Loucy (cell line): ENCODE results near the gene SYNE2.

Experiments
- H2AFZ ChIP-seq: fragments of 200-600 bp; sonication (generic); 2 replicates; pipeline ENCODE4 v1.6.0; 2016; ENCODE audit warnings: antibody characterized with exemption, mild to moderate bottlenecking, low read length, moderate library complexity
- H3F3A ChIP-seq: fragments of 200-600 bp; 2 replicates; pipeline ENCODE4 v1.6.0; 2016; ENCODE audit warnings: antibody characterized with exemption, low read depth, mild to moderate bottlenecking
- H3K27me3 ChIP-seq: fragments of 200-600 bp; sonication (generic); 2 replicates; pipeline ENCODE4 v1.6.1; 2014; ENCODE audit warnings: low read length, mild to moderate bottlenecking; ENCODE audit not compliant: insufficient read depth, poor library complexity, severe bottlenecking
- H3K36me3 ChIP-seq: fragments of 200-600 bp; sonication (generic); 2 replicates; pipeline ENCODE4 v1.6.1; 2016; ENCODE audit warnings: low read length; ENCODE audit not compliant: insufficient read depth
- H3K4me1 ChIP-seq: fragments of 200-600 bp; sonication (generic); 2 replicates; pipeline ENCODE4 v1.5.1; 2014; ENCODE audit warnings: low read length, mild to moderate bottlenecking; ENCODE audit not compliant: insufficient read depth, poor library complexity, severe bottlenecking
- H3K4me2 ChIP-seq: fragments of 200-600 bp; sonication (generic); 2 replicates; pipeline ENCODE4 v1.6.0; 2014; ENCODE audit warnings: antibody characterized with exemption, low read length, low read depth, mild to moderate bottlenecking; ENCODE audit not compliant: poor library complexity, severe bottlenecking
- H3K4me3 ChIP-seq: fragments of 200-600 bp; sonication (generic); 2 replicates; pipeline ENCODE4 v1.5.1; 2014; ENCODE audit warnings: low read length, mild to moderate bottlenecking, mixed read lengths; ENCODE audit not compliant: poor library complexity, severe bottlenecking
- H3K79me2 ChIP-seq: fragments of 200-600 bp; sonication (generic); 2 replicates; pipeline ENCODE4 v1.6.1; 2014; ENCODE audit warnings: low read length; ENCODE audit not compliant: insufficient read depth
- H3K9ac ChIP-seq: fragments of 200-600 bp; sonication (generic); 2 replicates; pipeline ENCODE4 v1.6.0; 2014; ENCODE audit warnings: mild to moderate bottlenecking, low read depth, low read length, moderate library complexity; ENCODE audit not compliant: poor library complexity, severe bottlenecking
- H3K9me2 ChIP-seq: fragments of 200-600 bp; sonication (generic); replicated peaks from 2 replicates; pipeline ENCODE4 v1.6.1; 2016; ENCODE audit warnings: low read depth, low read length, mixed read lengths
- H3K9me3 ChIP-seq: fragments of 200-600 bp; sonication (generic); 2 replicates; pipeline ENCODE4 v1.6.1; 2014; ENCODE audit warnings: mild to moderate bottlenecking, antibody characterized with exemption, low read length, low read depth; ENCODE audit not compliant: insufficient read depth
- H4K20me1 ChIP-seq: fragments of 200-600 bp; sonication (generic); 2 replicates; pipeline ENCODE4 v1.6.0; 2014; ENCODE audit warnings: antibody characterized with exemption, low read length, mild to moderate bottlenecking; ENCODE audit not compliant: insufficient read depth, poor library complexity, severe bottlenecking
- EZH2phosphoT487 ChIP-seq: fragments of 200-600 bp; IDR thresholded peaks from 2 replicates; pipeline ENCODE4 v1.6.1; 2018; ENCODE audit warnings: antibody characterized with exemption, mild to moderate bottlenecking, moderate library complexity, borderline replicate concordance
- TF ChIP-seq, protein P1 (sequence below): fragments of 200-600 bp; sonication (generic); conservative IDR thresholded peaks from 2 replicates; pipeline ENCODE4 v1.5.1; 2014; ENCODE audit warnings: mild to moderate bottlenecking, antibody characterized with exemption, low read length

Gene SYNE2

DNA sequence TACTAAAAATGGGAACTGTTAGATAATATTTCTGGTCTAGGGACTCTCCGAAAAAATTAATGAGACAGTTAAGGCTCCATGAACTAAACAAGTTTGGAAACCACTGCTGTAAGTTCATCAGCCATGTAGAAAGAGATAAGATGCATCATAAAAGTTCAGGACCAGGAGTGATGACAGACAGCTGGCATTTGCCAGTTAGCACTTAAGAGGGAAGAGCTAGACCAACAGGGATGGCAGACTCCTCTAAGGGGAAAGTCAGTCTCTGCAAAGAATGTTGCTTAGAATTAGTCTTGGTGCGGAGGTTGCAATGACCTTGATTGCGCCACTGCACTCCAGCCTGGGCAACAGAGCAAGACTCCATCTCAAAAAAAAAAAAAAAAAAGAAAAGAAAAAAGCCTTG lies 129.4 kb downstream of the SYNE2 start:
- Histone ChIP-seq H3K9me2 (no peaks in the 10 kb centered on the region), H3K27me3 (no peaks in the 10 kb centered on the region), H3K4me2 (no peak overlapping the region), H2AFZ (no peak overlapping the region), H3K9ac (no peak overlapping the region), H3K4me1 (no peaks in the 10 kb centered on the region), H4K20me1 (no peaks in the 10 kb centered on the region), H3K36me3 (peaks cover 13% of the 10 kb centered on the region; the same call in 1 of the 2 replicates), H3K4me3 (no peak overlapping the region), H3F3A (no peaks in the 10 kb centered on the region), H3K79me2 (no peaks in the 10 kb centered on the region), H3K9me3 (no peaks in the 10 kb centered on the region)
- TF ChIP-seq, protein P1, sequence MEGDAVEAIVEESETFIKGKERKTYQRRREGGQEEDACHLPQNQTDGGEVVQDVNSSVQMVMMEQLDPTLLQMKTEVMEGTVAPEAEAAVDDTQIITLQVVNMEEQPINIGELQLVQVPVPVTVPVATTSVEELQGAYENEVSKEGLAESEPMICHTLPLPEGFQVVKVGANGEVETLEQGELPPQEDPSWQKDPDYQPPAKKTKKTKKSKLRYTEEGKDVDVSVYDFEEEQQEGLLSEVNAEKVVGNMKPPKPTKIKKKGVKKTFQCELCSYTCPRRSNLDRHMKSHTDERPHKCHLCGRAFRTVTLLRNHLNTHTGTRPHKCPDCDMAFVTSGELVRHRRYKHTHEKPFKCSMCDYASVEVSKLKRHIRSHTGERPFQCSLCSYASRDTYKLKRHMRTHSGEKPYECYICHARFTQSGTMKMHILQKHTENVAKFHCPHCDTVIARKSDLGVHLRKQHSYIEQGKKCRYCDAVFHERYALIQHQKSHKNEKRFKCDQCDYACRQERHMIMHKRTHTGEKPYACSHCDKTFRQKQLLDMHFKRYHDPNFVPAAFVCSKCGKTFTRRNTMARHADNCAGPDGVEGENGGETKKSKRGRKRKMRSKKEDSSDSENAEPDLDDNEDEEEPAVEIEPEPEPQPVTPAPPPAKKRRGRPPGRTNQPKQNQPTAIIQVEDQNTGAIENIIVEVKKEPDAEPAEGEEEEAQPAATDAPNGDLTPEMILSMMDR = no peak
- no peak for TF ChIP-seq EZH2phosphoT487

DNA sequence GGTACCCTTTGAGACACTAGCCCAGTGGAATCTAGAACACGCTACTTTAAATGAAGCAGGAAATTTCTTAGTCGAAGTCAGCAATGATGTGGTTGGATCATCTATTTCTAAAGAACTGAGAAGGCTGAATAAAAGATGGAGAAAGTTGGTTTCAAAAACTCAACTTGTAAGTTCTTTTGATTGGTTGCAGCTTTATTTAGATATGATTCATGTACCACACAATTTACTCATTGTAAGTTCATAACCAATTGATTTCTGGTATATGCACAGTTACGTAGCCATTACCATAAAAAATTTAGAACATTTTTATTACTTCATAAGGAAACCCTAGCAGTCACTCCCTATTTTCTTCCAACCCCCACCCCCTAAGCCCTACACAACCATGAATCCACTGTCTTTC lies 129.8 kb downstream of the SYNE2 start:
- Histone ChIP-seq H3K9me3 (no peaks in the 10 kb centered on the region), H3K4me3 (no peak overlapping the region), H3K36me3 (peaks cover 11% of the 10 kb centered on the region; the same call in 1 of the 2 replicates), H3K27me3 (no peaks in the 10 kb centered on the region), H2AFZ (no peak overlapping the region), H3K9me2 (no peaks in the 10 kb centered on the region), H3K9ac (no peak overlapping the region), H3F3A (no peaks in the 10 kb centered on the region), H4K20me1 (no peaks in the 10 kb centered on the region), H3K4me2 (no peak overlapping the region), H3K4me1 (no peaks in the 10 kb centered on the region), H3K79me2 (no peaks in the 10 kb centered on the region)
- no peak for TF ChIP-seq EZH2phosphoT487
- TF ChIP-seq, protein P1 = no peak

DNA sequence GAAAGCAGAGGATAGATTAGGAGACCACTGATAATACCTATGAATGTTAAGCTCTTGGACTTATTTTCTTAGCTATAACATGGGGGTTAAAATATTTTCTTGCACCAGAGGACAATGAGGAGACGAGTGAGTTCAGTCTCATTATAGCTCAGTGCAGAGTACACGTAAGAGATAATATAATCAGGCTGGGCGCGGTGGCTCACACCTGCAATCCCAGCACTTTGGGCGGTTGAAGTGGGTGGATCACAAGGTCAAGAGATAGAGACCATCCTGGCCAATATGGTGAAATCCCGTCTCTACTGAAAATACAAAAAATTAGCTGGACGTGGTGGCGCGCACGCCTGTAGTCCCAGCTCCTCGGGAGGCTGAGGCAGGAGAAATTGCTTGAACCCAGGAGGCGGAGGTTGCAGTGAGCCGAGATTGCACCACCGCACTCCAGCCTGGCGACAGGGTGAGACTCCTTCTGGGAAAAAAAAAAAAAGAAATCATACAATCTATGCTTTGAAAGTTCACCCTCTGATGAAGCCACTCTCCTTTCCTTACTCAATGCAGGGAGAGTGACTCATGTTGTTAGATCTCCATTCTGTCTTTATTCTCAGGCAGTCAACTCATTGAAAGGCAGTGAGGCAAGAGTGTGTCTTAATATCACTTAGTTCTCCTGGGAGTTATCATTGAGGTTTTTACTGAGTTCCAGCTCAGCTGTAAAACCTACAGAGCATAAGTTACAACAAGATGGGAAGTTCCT lies 134.2 kb downstream of the SYNE2 start:
- no peaks in the 10 kb centered on the region for H3K4me1 ChIP-seq
- H3K27me3 ChIP-seq = no peaks in the 10 kb centered on the region
- H3K36me3 ChIP-seq = peaks cover 8% of the 10 kb centered on the region; the same call in 1 of the 2 replicates
- H3K4me2 ChIP-seq = no peak overlapping the region
- no peaks in the 10 kb centered on the region for H3K9me2 ChIP-seq
- no peak overlapping the region for H3K9ac ChIP-seq
- H2AFZ ChIP-seq = no peak overlapping the region
- H4K20me1 ChIP-seq = no peaks in the 10 kb centered on the region
- H3K9me3 ChIP-seq = no peaks in the 10 kb centered on the region
- TF ChIP-seq EZH2phosphoT487 = no peak
- TF ChIP-seq, protein P1 = no peak
- no peaks in the 10 kb centered on the region for H3F3A ChIP-seq
- H3K4me3 ChIP-seq = no peak overlapping the region
- H3K79me2 ChIP-seq = no peaks in the 10 kb centered on the region
